Esophagus muscularis mucosa (tissue), 4 donors: ENCODE results near the gene NACA2. TPM values are rescaled to one million over a fixed set of nuclear protein-coding genes. Genes with fewer than 3 reads are reported as not detected.
"Not testable (repeated sequence)": the region's sequence is repeated elsewhere in the genome, so short reads cannot be mapped to it uniquely, and the experiment has no call there.

Experiments
- DNase-seq: peaks from one replicate; pipeline ENCODE4 v3.0.0-alpha.2; 2017; ENCODE audit errors: extremely low spot score
- H3K27ac ChIP-seq, 4 donors: fragments of 200-600 bp; sonication (generic); replicated peaks in 1 of 4; 1 replicate in 3 of 4; 2 replicates in 1 of 4; pipeline ENCODE4 v1.5.1; 2016 to 2019; ENCODE audit warnings: mild to moderate bottlenecking in 1 of 4
- H3K27me3 ChIP-seq, 4 donors: fragments of 200-600 bp; sonication (generic); one replicate each; pipeline versions ENCODE4 v1.5.1 to v1.6.0; 2016 to 2019
- H3K36me3 ChIP-seq, 4 donors: fragments of 200-600 bp; sonication (generic); one replicate each; pipeline ENCODE4 v1.5.1; 2016 to 2019
- H3K4me1 ChIP-seq, 4 donors: fragments of 200-600 bp; sonication (generic); one replicate each; pipeline ENCODE4 v1.5.1; 2016 to 2019
- H3K4me3 ChIP-seq, 4 donors: fragments of 200-600 bp; sonication (generic); 1 replicate in 2 of 4; 2 replicates in 2 of 4; pipeline ENCODE4 v1.5.1; 2016 to 2019; ENCODE audit warnings: mild to moderate bottlenecking in 4 of 4, moderate library complexity in 1 of 4
- H3K9me3 ChIP-seq, 4 donors: fragments of 200-600 bp; sonication (generic); 1 replicate in 3 of 4; 2 replicates in 1 of 4; pipeline ENCODE4 v1.5.1; 2016 to 2019
- CTCF ChIP-seq, 3 experiments: fragments of 200-600 bp in 2 of 3; fragments of 450-650 bp in 1 of 3; sonication (generic) in 2 of 3; IDR thresholded peaks; one replicate each; pipeline ENCODE4 v1.5.1; 2017 to 2019; ENCODE audit warnings: antibody characterized with exemption in 3 of 3, mild to moderate bottlenecking in 2 of 3, moderate library complexity in 1 of 3
- EP300 ChIP-seq: sonication (generic); formaldehyde crosslinking; IDR thresholded peaks from one replicate; pipeline ENCODE4 v1.6.1; 2017; ENCODE audit warnings: antibody characterized with exemption
- POLR2A ChIP-seq: fragments of 450-650 bp; IDR thresholded peaks from one replicate; pipeline ENCODE4 v1.6.1; 2017; ENCODE audit warnings: antibody characterized with exemption, moderate library complexity, mild to moderate bottlenecking, low read depth
- POLR2AphosphoS5 ChIP-seq, 2 donors: sonication (generic); formaldehyde crosslinking; IDR thresholded peaks; one replicate each; pipeline ENCODE4 v1.6.1; 2017; ENCODE audit warnings: antibody characterized with exemption in 2 of 2
- WGBS: methylation state at CpG from one replicate; pipeline ENCODE4 v1.1.5; 2018; 5-methylcytosine and 5-hydroxymethylcytosine counted together
- intact Hi-C: fragments of 100-400 bp; cut with DNase I; formaldehyde crosslinking; loops from one replicate; pipeline ENCODE4 v1.15.1; 2023
- total RNA-seq, 4 donors: library from RNA; depleted of rRNA; stranded (reverse); fragments of >200 nt; gene quantifications; one replicate each; pipeline versions ENCODE4 v1.1.0 to v1.2.1, GENCODE V29; 2016

NACA2 gene
- total RNA-seq, 4 donors from 2014 or later = not detected

- intact Hi-C loops = no loop called here
- no peak for DNase-seq
- no peaks in the 10 kb centered on the region for H3K9me3 ChIP-seq
- no peak for TF ChIP-seq CTCF (IDR thresholded peaks at IDR 0.05)
- H3K27me3 ChIP-seq = peaks cover 0 to 27% (median 0%) of the 10 kb centered on the region in 4 donors
- no peak overlapping the region for H3K4me3 ChIP-seq
- WGBS = 90% methylated on average over 8 of the region's 8 CpGs
- no peaks in the 10 kb centered on the region for H3K4me1 ChIP-seq
- H3K36me3 ChIP-seq = no peaks in the 10 kb centered on the region
- no peak overlapping the region for H3K27ac ChIP-seq
Observed at GRCh38 chr17:61591930-61592329, 911 bp upstream of the NACA2 start.

DNA sequence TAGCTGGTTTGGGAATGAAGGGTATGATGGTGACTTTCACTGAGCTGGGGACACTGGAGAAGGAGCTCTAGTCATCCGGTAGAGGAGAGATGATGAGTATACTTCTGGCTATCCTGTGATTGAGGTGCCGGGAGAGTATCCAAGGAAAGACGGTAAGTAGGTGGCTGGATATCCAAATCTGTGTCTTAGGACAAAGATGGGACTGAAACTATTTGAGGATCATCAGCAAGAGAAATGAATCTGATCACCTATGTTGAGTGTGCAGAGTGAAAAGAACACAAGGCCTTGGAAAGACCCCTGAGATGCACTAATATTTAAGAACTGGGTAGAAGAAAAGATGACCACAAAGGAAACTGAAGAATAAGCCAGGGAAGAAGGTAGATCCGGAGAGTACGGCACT is 1.0 kb downstream of the NACA2 start:
- TF ChIP-seq EP300 (no peak), POLR2AphosphoS5 (IDR thresholded peaks at IDR 0.05) (no peak), CTCF (IDR thresholded peaks at IDR 0.05) (no peak), POLR2A (no peak)
- Histone ChIP-seq H3K27me3 (peaks cover 0 to 22% (median 0%) of the 10 kb centered on the region in 4 donors), H3K27ac (no peak overlapping the region), H3K9me3 (no peaks in the 10 kb centered on the region), H3K4me1 (no peaks in the 10 kb centered on the region), H3K36me3 (no peaks in the 10 kb centered on the region), H3K4me3 (no peak overlapping the region)
- WGBS = 97% methylated on average over 5 of the region's 5 CpGs
- no peak for DNase-seq
- intact Hi-C loops = no loop called here

DNA sequence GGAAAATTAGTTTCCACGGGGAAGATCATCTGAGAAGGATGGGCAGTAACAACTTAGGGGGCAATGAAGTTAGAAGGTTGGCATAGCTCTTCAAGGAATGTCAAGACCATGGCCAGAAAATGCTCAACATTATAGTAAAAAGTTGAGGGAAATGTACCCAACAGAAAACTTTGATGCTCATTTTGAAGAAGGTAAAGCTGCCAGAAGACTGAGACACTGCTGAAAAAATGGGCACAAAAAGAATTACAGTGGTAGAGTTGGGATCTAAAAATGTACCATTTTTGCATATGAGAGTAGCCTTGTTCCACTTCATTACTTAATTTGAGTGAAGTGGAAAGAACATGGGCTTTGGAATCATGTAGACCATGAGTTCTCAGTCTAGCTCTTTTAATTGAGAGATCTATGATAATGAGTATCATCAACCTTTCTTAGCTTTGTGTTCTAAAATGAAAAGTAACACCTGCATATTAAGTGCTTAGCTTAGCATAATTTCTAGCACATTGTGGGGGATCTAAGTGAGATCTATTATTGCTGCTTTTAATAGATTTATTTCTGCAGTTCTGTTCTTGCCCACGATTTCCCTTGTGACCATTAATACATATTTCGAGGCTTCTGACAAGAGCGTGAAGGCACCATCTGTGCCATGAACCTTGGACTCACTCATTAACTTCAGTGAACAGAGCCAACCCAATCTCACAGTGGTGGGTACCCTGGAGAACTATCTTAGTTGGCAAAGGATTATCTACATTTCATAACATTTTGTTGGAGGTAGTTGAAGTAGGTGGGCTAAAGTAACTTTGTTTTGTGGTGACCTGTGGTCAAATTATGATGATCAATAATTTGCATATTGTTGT is 3.0 kb downstream of the NACA2 start:
- H3K27me3 ChIP-seq = peaks cover 0 to 16% (median 0%) of the 10 kb centered on the region in 4 donors
- TF ChIP-seq CTCF (IDR thresholded peaks at IDR 0.05) (no peak), POLR2AphosphoS5 (IDR thresholded peaks at IDR 0.05) (no peak), POLR2A (no peak), EP300 (no peak)
- 90% methylated on average over 4 of the region's 4 CpGs for WGBS
- no peak overlapping the region for H3K27ac ChIP-seq
- H3K9me3 ChIP-seq = no peaks in the 10 kb centered on the region
- H3K4me3 ChIP-seq = no peak overlapping the region
- intact Hi-C loops = no loop called here
- DNase-seq = no peak
- H3K4me1 ChIP-seq = no peaks in the 10 kb centered on the region
- no peaks in the 10 kb centered on the region for H3K36me3 ChIP-seq

DNA sequence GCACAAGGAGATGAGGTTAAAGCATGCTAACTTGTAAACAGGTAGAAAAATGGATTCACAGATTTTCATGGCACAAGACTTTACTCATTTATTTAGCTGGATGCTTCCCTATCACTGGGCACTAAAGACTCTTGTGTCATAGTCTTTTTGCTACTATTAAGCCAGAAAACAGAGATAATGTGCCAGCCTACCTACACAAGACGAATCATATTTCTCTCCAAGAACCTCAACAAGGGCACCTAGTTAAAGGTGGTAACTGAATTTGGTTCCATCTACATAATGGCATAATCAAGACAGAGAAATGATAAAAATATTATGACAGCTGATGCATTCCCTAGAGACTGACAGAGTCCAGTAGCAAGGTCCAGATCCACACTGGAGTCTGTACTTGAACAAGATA is 3.8 kb downstream of the NACA2 start:
- DNase-seq = no peak
- Histone ChIP-seq H3K27ac (no peak overlapping the region), H3K9me3 (no peaks in the 10 kb centered on the region), H3K4me3 (no peak overlapping the region), H3K36me3 (no peaks in the 10 kb centered on the region), H3K27me3 (peaks cover 0 to 8% (median 0%) of the 10 kb centered on the region in 4 donors), H3K4me1 (no peaks in the 10 kb centered on the region)
- intact Hi-C loops = no loop called here
- no peak for TF ChIP-seq POLR2AphosphoS5 (IDR thresholded peaks at IDR 0.05)
- no peak for TF ChIP-seq CTCF (IDR thresholded peaks at IDR 0.05)
- TF ChIP-seq POLR2A = no peak
- no peak for TF ChIP-seq EP300
- WGBS = 85% methylated on average over 1 of the region's 1 CpG

- WGBS = 61% methylated on average over 3 of the region's 3 CpGs
- H3K27me3 ChIP-seq, H3K9me3 ChIP-seq, H3K36me3 ChIP-seq, DNase-seq, H3K4me3 ChIP-seq, H3K27ac ChIP-seq, H3K4me1 ChIP-seq, intact Hi-C loops: not testable (repeated sequence)
Observed at GRCh38 chr17:61586622-61587021, 4.4 kb downstream of the NACA2 start.
